Cardiac septum (tissue), 1 donor: ENCODE results near the gene PRSS38. TPM values are rescaled to one million over a fixed set of nuclear protein-coding genes. Genes with fewer than 3 reads are reported as not detected.
A peak's percentile ranks its signal among the peaks of the same experiment; 100 is the strongest.
"Not testable (repeated sequence)": the region's sequence is repeated elsewhere in the genome, so short reads cannot be mapped to it uniquely, and the experiment has no call there.

Source experiments
- DNase-seq: peaks from one replicate; pipeline ENCODE4 v3.0.0-alpha.2; 2020; ENCODE audit warnings: low spot score
- intact Hi-C: fragments of 100-400 bp; cut with DNase I; formaldehyde crosslinking; loops from one replicate; pipeline ENCODE4 v1.14.0; 2022
- total RNA-seq: library from RNA; stranded (reverse); fragmentation: NEBNext Ultra II Directional; extraction: Animal tissue kit (Norgen Biotek cat#: 25700); gene quantifications from one replicate; pipeline ENCODE4 v1.2.1, GENCODE V29; 2021
- donor health status: DM: no; HTN: no; CAD: no.

The PRSS38 gene
- total RNA-seq, 1 donor from 2014 or later: not detected

GRCh38 chr1:227877810-227878209 lies 62.3 kb downstream of the PRSS38 start:
- intact Hi-C loops, DNase-seq: not testable (repeated sequence)

DNA sequence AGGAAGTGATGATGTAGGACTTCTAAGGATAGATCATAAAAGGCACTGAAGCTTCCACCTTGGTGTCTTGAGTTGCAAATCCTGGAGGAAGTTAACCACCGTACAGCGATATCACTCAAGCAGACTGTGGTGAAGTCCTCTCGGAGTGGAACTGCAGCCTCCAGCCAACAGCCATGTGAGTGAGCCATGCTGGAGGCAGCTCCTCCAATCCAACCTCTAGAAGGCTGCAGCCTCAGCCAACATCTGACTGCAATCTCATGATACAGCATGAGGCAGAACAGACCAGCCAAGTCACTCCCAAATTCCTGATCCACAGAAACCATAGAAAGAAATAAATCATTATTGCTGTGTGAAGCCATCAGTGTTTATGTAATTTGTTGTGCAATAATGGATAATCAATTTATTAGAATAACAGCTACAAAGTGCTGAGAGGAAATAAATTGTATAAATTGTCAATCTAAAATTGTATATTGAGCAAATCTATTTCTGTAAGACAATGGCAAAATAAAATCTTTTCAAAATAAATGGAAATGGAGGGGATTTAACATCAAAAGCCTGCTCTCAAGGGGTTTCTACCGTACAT lies 65.0 kb downstream of the PRSS38 start:
- intact Hi-C loops: no loop called here
- no peak for DNase-seq

DNA sequence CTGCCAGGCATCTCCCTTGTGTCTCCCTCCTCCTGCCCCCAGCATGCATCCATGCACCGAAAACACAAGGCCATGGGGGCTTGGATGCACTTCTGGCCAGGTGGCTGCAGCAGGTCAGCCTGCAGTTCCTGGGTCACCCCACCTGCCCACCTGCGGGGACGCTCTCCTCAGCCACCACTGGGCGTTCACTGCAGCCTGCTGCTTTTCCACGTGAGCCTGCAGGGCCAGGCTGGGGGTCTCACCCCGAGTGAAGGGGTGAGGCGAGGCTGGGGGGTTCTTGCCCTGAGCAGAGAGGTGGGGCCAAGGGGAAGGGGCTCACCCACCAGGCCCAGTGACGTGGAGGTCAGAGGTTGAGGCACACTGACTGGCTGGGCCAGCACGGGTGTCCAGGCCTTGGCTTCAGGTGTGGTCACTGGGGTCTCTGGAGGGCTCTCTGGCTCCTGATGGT lies 67.6 kb downstream of the PRSS38 start:
- intact Hi-C loops: no loop called here
- peak; percentile 71 for DNase-seq

DNA sequence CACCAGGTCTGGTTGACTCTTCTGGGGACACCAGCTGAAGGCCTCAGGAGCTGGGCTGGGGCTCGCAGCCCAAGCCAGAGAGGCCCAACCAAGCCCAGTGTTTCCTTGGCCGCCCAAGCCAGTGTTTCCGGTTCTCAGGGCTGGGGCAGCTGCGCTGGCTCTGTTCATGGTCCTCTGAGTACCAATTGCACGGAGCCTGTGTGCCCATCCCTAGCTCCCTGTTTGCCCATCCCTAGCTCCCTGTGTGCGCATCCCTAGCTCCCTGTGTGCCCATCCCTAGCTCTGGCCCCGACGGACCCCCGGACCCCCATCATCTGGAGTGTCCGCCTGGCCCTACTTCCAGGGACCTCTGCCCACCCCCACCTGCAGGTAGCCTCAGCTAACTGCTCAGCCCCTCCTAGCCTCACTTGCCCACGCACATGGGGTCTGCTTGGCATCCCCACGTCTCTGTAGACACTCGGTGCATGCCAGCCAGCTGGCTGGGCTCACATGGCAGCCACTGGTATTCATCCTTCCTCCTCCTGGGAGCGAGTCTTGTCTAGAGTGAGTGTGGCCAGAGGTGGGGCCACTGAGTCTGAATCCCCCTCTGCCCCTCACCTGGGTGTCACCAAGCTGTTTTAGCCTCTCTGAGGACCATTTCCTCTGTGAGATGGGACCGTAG lies 68.3 kb downstream of the PRSS38 start:
- intact Hi-C loops: no loop called here
- DNase-seq: peak; percentile 74

GRCh38 chr1:227884370-227885134 lies 69.1 kb downstream of the PRSS38 start:
- peak; percentile 61 for DNase-seq
- intact Hi-C loops: no loop called here

DNA sequence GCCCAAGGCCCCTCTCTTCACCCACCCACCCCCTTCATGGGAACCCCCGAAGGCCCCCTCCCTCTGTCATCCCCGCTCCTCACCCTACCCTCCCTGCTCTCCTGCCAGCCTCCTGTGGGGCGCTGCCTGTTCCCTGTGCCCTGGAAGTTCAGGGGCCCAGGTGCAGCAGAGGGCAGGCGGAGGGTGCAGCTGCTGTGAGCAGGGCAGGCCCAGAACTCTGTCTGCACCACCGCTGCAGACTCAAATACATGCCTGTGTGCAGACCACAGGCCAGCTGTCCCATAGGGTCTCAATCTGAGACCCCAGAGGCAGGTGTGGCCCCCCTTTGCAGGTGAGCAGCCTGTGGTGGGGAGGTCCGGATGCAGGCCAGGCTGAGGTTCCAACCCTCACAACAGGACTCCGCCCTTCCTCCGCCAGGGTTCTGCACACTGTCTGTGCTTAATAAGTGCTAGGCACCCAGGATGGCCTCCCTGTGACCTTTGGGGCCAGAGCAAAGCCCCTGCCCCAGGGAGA lies 69.7 kb downstream of the PRSS38 start:
- DNase-seq: peak; percentile 67
- intact Hi-C loops: no loop called here

DNA sequence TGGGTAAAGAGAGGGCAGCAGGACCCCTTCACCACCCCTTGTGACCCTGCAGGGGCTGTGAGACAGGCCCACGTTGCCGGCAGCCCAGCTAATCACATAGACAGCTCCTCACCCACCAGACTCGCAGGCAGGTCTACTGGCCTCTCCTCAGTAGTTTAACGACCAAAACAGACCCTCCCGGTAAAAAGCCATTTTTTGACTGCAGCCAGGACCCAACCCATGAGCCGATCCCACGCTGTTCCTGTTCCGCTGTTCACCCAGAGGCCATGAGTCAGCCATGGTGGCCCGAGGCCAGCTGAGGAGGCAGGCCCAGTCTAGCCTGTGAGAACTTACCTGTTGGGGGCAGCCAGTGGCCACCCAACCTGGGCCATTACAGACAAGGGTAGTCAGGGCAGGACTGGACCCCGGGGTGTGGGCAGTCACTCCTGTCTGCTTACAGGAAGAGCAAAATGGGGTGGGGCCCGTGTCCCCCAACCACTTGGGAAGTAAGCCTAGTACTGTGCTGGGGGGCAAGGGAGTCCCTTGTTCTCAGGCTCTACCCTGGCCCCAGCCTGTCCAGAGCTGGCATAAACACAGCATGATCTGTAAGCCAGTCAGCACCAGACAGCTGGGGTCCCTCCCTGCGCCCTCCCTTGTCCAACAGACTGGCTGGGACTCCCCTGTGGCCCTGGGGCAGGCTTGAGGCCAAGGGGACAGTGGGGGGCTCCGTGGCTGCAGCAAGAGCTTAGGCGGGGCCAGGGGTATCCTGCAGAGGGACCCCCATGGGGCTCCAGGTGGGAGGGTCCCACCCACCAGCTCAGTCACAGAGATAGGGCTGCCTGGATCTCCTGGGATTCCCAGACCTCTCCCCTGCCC lies 70.4 kb downstream of the PRSS38 start:
- intact Hi-C loops: no loop called here
- DNase-seq: peak; percentile 83

DNA sequence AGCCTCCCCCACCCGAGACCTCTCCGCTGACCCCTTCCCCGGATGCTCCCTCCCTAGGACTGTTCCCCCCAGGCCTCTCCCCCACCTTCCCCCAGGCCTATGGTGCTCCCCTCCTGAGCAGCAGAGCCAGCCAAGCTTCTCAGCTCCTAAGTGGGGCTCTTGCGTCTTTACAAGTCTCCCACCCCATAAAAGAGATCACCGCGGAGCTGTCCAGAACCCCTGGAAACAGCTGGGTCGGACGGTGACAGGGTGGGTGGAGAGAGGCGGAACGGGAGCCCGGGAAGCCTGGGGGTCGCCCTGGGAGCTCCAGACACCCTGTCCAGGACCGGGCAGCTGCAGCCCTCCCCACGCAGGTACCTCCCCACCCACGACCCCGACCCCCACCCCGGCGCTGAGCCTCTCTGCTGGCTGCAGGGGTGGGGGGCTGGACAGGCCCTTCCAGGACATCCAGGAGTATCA lies 71.1 kb downstream of the PRSS38 start:
- intact Hi-C loops: no loop called here
- DNase-seq: peak; percentile 75

GRCh38 chr1:227886993-227887696 lies 71.7 kb downstream of the PRSS38 start:
- DNase-seq: peak; percentile 78
- intact Hi-C loops: no loop called here

DNA sequence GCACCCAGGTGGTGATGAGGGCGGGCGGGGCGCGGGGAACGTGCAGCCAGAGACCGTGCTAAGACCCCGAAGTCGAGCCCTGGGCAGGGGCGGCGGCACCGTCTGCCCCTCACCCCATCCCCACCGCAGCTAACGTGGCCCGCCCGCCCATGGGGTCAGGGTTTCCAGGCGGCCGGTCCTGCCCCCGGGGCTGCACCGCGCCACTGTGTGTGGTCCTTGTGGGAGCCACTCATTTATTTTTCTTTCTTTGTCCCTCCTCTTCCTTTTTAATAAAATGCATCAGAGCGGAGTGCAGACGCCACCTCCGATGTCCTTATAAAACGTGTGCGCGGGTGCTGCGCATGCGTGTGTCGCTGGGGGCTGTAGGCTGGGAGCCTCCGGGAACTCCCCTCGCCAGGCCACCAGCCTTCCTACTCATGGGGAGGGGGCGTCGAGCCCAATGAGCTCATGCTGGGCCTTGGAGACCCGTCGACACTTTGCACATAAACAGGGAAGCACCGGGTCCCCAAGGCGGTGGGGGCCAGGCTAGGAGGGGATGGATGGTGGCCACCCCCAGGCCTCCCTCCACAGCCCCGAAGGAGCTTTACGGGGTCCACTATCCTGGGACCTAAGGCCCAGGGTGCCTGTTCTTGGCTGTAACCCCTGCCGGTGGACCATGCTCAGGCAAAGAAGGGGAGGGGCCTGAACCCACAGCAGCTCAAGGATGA lies 72.4 kb downstream of the PRSS38 start:
- peak; percentile 75 for DNase-seq
- intact Hi-C loops: no loop called here

DNA sequence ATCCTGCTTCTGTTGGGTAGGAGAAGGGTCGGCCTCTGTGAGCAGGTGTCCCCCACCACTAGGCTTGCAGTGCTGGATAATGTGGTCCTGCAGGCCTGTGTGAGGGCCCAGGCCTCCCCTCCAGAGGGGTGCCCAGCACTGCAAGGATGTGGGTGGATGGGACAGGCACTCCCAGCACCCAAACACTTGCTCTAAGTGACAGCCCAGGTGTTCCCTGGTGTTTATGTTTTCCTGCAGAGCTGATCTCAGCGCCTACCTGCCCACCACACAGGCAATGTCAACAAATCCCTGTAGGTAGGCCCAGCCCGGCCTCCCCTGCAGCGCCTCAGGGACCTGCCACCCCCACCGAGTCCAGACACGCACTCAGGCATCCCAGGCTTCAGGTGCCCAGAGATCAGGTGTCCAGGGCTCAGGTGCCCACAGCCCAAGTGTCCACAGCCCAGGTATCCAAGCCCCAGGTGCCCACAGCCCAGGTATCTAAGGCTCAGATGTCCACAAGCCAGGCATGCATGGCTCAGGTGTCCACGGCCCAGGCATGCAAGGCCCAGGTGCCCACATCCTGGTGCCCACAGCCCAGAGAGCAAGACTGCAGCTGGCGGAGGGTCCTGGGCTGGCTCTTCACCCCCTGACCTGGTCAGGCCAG lies 73.0 kb downstream of the PRSS38 start:
- DNase-seq: peak; percentile 71
- intact Hi-C loops: no loop called here

- intact Hi-C loops: no loop called here
- peak; percentile 63 for DNase-seq
These were observed 73.8 kb downstream of the PRSS38 start for GRCh38 chr1:227889047-227889862.

- intact Hi-C loops: no loop called here
- DNase-seq: peak; percentile 71
These were observed 74.5 kb downstream of the PRSS38 start for GRCh38 chr1:227889863-227890405.

DNA sequence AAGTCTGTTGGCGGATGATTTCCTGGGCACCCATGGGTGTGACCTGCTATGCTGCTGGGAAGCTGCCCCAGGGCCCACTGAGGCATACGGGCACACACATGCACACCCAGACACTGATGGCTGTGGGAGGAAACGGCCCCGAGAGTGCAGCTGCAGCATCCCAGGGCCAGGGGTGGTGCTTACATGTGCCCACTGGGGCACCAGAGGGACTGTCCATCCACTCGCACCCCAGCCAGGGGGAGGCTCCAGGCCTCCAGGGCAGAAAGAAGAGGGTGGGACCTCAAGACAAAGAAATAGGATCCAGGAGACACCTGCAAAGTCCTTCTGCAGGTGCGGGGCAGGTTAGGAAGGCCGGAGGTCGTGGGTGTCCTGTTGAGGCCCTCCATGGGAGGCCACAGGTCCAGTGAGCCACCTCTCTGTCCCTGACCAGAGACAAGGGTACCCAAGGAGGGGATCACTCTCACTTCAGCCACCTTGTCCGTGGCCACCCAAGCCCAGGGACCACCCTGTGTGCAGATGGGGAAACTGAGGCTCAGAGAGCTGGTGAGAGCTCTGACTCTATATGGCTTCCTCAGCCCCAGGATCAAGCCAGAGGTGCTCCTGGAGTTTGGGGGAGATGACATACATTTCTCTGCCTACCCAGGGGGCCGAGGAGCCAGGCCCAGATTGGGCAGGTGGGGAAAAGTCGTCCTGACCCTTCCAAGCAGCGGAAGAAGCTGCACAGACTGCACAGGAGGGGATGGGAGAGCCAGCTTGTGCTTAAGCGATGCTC lies 75.2 kb downstream of the PRSS38 start:
- DNase-seq: no peak
- intact Hi-C loops: no loop called here

DNA sequence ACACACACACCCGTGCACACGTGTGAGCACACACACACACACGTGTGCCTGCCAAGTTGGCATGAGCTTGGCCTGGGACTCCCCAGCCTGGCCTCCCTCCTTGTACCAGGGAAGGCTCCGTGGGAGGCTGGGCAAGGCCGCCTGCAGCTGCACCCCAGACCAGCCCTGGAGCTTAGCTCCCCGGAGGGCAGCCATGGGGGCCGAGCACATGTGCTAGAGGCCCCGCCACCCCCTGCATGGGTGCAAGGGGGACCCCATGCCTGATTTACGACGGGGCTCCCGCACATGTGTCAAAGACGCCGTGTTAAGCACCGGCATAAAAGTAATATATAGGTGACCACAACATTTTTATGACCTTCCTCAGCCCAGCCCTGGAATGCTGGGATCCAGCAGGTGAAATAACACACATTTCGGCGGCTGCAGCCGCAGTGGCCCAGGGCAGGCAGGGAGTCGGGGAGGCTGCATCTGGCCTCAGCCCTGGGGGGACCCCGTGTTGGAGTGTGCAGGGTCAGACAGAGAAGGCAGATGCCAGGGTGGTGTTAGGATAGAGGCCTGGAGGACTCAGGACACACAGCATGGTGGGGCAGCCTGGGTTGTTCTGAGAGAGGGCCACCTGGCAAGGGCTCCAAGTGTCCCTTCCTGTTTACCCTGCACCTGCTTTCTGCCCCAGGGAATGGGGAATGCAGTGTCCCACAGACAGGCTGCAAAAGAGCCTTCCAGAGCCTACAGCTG lies 75.9 kb downstream of the PRSS38 start:
- peak; percentile 70 for DNase-seq
- intact Hi-C loops: no loop called here
